ENCODE data around the gene AP4E1.
A peak's percentile ranks its signal among the peaks of the same experiment; 100 is the strongest.
"Not testable (repeated sequence)": the region's sequence is repeated elsewhere in the genome, so short reads cannot be mapped to it uniquely, and the experiment has no call there.

AP4E1 gene

DNA sequence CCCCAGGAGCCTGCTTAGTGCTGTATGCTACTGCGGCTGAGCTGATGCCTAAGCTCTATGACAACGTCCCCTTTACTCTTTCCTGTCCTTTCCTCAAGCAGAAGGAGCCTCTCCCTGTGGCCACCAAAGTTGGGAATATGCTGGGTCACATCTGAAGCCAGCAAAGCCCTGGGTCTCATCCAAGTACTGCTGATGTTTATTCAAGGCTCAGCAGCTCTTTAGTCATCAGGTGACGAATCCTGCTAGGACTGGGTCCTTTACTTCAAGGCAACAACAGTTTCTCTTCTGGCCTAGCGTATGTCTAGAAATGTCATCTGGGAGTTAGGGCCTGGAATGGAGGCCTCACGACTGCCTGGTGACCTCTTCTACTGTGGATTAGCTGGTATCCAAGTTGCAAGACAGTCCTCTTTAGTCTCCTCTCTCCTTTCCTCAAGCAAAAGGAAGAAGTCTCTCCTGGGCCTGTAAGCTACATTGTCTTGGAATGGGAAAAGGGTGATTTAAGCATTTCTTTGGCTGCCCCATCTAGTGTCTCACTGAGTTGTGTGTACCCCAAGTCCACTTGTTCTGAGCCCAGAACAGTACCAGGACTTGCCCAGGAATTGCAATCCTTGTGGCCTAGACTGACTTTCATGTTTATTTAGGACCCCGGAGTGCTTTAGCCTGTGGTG is 122.3 kb downstream of the AP4E1 start:
- no peak for DNase-seq

DNA sequence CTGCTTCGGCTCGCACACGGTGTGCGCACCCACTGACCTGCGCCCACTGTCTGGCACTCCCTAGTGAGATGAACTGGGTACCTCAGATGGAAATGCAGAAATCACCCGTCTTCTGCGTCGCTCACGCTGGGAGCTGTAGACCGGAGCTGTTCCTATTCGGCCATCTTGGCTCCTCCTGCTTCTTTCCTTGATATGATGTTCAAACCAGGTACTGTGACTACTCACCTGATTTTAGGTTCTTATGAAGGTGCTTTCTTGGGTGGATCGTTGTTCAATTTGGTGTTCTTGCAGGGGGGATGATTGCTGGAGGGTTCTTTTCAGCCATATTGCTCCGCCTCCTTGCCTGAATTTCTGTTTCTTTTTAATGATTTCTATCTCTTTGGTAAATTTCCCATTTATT is 129.0 kb downstream of the AP4E1 start:
- not testable (repeated sequence) for DNase-seq

DNA sequence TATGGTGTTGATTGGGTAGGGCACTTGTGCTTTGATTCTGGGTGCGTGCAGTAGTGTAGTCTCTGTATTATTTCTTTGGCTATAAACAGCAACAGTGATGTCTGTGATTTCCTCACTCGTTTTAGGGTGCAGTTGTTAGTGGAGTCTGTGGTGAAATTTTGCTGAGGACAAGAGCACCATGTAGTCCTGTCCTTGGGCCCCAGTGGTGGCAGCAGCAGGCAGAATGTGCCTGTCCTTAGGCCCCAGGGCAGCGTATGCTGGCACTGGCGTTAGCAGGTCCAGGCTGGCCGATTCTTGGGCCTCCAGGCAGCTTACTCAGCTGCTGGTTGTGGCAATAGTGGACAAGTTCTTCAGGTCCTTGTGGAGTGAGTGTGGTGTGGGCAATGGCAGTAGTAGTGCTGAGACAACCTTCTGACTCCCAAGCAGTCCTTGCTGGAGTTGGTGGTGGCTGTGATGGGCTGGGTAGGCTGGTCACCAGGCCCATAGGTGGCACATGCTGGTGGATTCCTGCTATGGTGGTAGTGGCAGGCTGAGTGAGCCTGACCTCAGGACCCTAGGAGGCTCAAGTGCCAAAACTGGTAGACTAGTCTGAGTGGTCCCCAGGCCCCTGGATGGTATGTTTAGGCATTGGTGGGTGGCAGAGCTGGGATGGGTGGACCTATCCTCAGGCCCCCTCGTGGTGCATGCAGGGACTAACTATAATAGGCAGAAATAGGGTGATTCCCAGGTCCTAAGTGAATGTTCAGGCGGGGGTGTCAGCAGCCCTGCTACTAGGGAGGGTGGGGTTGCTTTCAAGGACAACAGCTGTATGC is 129.9 kb downstream of the AP4E1 start:
- no peak for DNase-seq

DNA sequence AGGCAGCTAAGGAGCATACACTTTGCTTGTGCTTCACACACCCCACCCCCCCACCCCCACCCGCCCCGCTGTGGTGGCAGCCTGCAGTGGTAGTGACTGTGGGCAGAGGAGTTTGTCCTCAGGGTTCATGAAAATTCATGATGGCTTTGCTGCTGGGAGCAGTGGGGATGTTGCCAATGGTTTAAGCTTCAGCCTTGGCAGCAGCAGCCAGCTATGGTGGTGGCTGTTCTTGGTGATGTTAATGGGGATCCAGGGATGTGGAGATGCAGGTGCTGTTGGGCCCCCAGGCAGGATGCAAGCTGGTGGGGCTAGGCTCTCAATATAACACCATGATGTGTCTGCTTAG is 130.5 kb downstream of the AP4E1 start:
- DNase-seq: no peak

DNA sequence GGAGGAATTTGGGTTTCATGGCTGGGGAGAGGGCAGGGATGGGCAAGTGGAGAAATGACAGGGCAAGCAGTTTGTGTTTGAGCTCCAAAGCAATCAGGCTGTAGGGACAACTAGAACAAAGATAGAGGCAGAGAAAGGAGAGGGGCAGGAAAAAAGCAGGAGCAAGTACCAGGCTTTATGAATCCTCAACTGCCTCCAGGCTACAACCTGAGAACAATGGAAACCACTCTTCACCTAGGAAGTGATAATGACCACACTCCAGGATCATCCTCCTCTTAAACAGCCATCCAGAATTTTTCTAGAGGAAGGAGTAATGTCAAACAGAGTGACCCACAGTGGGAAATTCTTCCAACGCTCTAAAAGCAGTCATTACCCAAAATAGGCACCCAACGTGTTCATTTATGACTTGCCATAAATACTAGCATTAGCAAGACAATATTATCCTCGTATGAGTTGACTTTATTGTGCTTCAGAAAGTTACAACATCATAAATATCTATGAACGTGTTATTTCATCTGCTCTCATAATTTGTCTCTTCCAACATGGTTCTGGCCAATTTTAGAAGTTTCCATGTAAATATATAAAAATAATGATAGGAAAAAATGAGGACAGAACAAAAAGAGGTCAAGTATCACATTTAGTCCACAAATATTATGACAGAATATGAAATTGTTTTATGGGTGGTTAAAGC is 135.7 kb downstream of the AP4E1 start:
- no peak for DNase-seq

GRCh38 chr15:51046016-51046415 is 137.5 kb downstream of the AP4E1 start:
- DNase-seq: no peak

DNA sequence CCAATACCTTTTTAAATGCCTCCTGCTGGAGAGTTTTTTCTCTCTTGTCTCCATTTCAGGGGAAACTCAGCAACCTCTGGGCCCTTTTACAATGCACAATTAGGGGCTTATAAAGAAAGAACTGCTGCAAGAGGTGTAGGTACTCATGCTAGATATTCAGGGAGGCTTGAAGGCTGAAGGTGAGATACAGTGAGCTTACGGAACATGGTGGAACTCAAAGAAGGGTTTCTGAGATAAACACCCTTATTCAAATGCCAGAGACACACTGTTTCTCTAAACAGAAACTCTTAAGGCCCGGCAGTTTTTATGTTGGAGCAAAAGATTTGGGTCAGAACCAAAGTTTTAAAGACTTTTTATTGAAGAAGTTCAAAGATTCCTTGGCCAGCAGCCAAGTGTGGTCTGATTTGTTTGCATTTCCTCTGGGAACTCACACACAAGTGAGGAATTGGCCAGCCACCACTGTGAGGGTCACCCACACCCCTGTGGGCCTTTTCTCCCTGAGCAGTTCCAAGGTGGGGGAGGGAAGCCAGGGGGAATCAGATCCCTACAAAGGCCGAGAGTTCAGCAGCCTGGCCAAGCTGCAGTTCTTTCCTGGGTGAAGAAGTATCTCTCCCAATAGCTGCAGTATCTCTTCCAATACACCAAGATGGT is 138.4 kb downstream of the AP4E1 start:
- no peak for DNase-seq

DNA sequence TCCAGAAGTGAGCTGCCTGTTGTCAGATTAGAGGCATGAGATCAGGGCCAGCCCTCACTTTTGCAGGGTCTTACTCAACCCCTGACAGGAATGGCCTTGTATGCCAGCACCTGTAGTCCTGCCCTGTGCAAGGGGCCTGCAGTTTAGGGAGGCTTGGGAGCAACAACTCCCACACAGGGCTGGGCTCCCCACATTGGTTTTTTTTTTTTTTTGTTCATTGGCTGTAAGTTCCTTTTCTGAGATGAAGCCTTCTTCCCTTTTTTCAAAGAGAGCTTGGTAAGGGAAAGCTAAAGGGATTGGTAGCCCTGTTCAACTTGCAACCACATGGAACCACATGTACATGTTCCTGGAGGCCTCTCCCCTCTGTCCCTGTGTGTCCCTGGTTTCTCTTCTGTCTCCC is 139.8 kb downstream of the AP4E1 start:
- DNase-seq: no peak

DNA sequence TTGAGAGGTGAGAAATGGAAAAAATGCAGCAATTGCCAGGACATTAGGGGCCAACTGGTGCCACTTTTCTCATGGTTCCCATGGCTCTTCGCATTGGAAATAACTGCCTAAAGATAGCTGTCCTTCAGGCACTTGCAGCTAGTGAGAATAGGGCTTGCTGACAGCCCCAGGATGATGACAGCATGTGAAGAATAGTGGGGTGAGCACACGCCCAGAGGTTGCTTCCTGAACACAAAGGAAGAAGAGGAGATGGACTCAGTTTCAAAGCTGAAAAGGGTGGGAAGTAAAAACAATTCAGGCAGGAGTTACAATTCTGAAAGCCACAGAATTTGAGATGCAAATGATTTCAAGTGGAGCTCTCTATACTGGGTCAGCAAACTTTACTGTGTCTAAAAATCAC is 140.6 kb downstream of the AP4E1 start:
- no peak for DNase-seq

DNA sequence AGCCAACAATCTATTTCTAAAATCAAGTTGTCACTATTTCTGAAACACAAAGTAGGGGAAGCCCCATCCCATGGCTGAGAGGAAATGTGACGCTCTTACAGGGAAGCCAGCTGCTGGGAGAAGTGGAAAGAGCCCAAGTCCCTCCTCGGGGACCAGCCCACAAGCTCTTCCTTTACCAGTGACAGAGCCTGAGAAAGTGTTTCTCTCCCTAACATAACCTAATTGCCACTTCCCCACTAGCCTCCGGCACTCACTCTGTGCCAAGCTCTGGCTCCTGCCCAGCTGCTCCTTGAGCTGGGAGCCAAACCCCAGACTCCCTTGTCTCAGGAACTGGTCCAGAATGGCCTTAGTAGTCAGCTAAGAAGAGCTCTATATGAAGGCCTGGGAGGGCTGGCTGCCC is 143.3 kb downstream of the AP4E1 start:
- DNase-seq: peak; percentile 67

GRCh38 chr15:51053571-51053970 is 145.1 kb downstream of the AP4E1 start:
- DNase-seq: no peak

DNA sequence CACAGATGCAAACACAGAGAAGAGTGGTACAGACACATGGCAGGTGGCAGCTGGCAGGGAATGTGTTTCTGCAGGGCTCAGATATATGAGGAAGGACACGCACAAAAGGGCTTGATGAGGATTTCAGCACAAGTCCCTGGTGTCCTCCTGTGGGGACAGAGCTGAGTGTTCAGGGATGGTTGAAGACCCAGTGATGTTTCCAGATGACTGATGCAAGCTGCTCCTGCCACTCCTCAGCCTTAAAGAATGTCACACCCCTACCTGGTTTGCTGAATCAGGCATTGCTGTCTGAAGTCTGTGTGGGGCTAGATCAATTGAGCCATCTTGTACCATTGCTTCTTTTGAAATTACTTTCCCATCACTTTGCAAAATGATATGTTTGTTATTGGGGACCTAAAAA is 146.1 kb downstream of the AP4E1 start:
- no peak for DNase-seq
